Ovary (tissue), 3 donors: ENCODE results near the gene NT5DC3.

Source experiments
- CTCF ChIP-seq, 3 donors: fragments of 450-650 bp in 2 of 3; fragments of 200-600 bp in 1 of 3; IDR thresholded peaks; one replicate each; pipeline versions ENCODE4 v1.5.1 to v1.8.0; 2016 to 2022; ENCODE audit warnings: antibody characterized with exemption in 3 of 3, mild to moderate bottlenecking in 1 of 3
- POLR2A ChIP-seq: fragments of 450-650 bp; IDR thresholded peaks from one replicate; pipeline ENCODE4 v1.6.1; 2017; ENCODE audit warnings: antibody characterized with exemption, mild to moderate bottlenecking, moderate library complexity
- donor health status: DM: no; HTN: no; CAD: no.

DNA sequence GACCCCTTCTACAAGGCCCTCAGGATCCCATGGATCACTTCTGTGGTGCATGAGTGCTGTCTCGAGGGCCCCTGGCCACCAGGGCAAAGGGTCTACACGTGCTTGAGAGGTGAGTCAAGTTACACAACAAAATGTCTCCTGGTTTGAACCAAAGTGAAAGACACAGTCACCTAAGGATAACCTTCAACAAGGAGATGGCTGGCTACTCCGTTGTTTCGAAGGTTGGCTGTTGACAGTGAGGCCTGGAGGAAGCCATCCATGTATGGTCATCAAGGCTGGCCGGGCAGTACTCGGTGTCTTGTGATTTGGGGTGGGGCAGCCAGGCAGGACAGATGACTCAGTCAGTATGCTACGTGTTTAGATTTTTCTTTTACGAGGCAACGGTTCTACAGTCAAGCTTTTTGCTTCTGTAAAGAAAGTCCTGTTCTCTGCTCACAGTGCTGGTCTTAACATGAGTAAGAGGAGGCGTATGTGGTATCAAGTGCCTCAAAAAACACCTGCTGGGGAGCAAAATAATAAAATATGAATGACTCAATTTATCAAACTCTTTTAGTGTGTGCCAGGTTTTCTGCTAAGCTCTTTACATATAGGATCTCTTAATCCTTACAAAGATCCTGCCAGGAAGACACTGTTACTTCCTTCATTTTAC lies 18.0 kb upstream of the NT5DC3 start:
- TF ChIP-seq CTCF (IDR thresholded peaks at IDR 0.05) (no peak), POLR2A (no peak)
